HG02798 (cell line): Measurements from ENCODE around the gene ZNF17.
"Not testable (repeated sequence)": the region's sequence is repeated elsewhere in the genome, so short reads cannot be mapped to it uniquely, and the experiment has no call there.

Source experiments
- ATAC-seq: cut with Tn5 transposase; IDR thresholded peaks from one replicate; pipeline ENCODE4 v1.9.1; 2021; ENCODE audit warnings: mild to moderate bottlenecking; ENCODE audit not compliant: unreplicated experiment, poor library complexity

The ZNF17 gene

DNA sequence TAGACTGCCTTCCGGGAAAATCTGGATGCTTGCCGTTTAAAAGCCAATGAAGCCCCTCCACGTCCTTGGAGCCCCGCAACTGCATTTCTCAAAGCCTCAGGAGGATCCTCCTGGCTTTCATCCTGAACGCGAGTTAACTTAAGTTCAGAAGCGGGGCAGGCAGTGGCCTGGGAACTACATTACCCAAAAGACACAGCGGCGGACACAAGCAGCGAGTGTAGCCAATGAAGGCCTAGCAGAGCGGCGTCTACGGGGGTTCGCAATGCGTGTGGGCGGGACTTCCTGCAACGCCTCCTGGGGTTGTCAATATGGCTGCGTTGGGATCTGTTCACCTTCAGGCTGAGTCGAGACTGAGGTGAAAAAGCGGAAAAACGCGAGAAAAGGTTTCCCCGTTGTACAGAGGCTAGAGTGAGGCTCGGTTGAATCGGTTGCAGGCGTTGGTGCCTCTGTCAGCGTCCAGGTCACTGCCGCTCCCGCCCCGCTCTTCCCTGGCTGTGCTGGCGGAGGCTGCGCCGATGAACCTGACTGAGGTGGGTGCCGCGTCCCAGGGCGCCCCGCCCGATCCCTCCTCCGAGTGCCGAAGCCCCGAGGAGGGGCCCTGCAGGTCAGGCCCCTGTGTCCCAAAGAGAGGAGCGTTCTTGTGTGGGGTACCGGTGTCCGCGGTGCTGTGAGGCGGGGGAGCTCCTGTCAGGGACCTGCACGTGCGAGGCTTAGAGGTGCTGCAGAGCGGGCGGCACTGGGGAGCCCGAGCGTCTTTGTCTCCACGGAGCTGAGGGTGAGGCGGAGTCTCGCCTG lies at the start of gene ZNF17:
Gene ZNF17 (plus strand): TSS at position 285 of the 795 bp plus-strand sequence. CDS start 2,455 bp downstream, outside the sequence.
- peak; percentile 98 for ATAC-seq

DNA sequence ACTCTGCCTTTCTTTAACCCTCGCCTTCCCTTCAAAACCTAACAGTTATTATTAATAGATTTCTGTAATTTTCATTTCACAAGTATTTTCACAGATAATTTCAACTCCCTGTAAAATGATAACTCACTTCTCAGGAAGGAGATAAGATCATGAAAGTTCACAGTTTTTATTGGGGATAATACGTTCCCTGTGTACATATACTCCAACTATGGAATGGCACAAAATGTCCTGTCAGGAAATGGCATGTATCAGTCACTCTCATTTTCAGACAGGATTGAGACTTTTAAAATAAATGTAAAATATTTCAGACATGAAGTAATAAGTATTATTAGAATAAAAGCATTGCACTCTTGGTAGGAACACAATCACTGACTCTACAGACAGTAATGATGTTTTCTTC lies 48.5 kb upstream of the ZNF17 start:
- ATAC-seq = no peak

GRCh38 chr19:57362997-57363687 lies 47.8 kb upstream of the ZNF17 start, which contains the start of the genes TRAPPC2B and ZNF547:
TRAPPC2B (plus strand) TSS chr19:57363551; CDS start chr19:57364834, 1,283 bp downstream.
ZNF547 (plus strand) TSS chr19:57363551; CDS start chr19:57368556, 5,005 bp downstream.
- peak; percentile 95 for ATAC-seq

GRCh38 chr19:57363688-57364181 lies 47.2 kb upstream of the ZNF17 start:
- ATAC-seq = no peak

- ATAC-seq = no peak
Measured at GRCh38 chr19:57366776-57367175, 44.2 kb upstream of the ZNF17 start.

DNA sequence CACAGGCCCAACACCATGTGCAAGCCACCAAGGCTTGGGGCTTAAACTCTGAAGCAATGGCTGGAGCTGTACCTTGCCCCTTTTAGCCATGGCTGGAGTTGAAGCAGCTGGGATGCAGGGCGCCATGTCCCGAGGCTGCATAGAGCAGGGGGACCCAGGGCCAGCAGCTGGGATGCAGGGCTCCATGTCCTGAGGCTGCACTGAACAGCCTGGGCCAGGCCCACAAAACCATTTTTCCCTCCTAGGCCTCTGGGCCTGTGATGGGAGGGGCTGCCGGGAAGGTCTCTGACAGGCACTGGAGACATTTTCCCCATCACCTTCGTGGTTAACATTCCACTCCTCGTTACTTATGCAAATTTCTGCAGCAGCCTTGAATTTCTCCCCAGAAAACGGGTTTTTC lies 36.8 kb upstream of the ZNF17 start:
- no peak for ATAC-seq

- not testable (repeated sequence) for ATAC-seq
Measured at GRCh38 chr19:57374647-57375046, 36.3 kb upstream of the ZNF17 start.

DNA sequence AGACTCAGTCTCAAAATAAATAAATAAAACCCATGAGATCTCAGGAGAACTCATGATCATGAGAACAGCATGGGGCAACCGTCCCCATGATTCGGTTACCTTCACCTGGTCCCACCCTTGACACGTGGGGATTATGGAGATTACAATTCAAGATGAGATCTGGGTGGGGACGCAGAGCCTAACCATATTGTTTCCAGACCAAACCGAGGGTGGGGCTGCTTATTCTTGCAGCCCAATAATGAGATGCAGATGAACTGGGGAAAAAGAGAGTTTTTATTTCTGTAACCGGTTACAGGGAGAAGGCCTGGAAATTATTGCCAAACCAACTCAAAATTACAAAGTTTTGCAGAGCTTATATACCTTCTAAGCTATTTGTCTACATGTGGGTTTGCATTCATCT lies 34.8 kb upstream of the ZNF17 start:
- no peak for ATAC-seq

GRCh38 chr19:57377498-57378146 lies 33.3 kb upstream of the ZNF17 start:
- no peak for ATAC-seq

DNA sequence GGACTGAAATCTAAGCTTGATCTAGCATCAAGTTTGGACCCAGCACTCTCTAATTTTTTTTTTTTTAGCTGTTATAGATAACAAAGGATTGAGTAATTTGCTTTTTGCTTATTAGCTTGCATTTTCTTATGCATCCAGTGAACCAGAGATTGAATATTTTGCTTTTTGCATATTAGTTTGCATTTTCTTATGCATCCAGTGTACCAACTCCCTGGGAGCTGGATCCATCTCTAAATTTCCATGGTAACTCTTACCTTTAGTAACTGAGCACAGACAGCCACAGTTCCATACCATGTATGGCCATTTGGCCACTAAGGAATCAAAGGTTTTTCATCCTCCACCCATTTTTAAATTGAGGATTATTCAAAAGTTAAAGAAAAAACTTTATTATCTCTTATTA lies 30.0 kb upstream of the ZNF17 start:
- ATAC-seq = no peak

- ATAC-seq = no peak
Measured at GRCh38 chr19:57382806-57383488, 28.0 kb upstream of the ZNF17 start.

DNA sequence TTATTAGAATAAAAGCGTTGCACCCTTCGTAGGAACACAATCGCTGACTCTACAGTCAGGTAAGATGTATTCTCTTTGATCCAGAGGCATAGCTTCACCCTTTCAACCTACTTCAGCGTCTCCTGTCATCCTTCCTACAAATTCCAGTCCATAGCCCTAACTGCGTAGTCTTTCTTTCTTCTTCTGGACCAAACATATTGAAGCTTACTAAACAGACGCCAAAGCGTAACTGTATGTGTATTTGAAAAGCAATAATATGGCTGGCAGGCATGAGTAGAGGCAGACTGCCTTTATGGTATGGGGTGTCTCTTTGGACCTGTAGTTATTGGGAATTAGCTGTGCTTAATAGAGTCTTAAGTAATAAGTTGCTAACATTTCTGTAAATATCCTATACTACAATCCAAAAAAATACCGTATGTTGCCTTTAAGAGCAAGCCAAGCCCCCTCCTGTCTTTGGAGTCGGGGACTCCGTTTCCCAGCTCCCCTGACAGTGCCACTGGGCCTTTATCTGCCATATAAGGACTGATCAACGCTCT lies 21.7 kb upstream of the ZNF17 start:
- ATAC-seq = no peak

DNA sequence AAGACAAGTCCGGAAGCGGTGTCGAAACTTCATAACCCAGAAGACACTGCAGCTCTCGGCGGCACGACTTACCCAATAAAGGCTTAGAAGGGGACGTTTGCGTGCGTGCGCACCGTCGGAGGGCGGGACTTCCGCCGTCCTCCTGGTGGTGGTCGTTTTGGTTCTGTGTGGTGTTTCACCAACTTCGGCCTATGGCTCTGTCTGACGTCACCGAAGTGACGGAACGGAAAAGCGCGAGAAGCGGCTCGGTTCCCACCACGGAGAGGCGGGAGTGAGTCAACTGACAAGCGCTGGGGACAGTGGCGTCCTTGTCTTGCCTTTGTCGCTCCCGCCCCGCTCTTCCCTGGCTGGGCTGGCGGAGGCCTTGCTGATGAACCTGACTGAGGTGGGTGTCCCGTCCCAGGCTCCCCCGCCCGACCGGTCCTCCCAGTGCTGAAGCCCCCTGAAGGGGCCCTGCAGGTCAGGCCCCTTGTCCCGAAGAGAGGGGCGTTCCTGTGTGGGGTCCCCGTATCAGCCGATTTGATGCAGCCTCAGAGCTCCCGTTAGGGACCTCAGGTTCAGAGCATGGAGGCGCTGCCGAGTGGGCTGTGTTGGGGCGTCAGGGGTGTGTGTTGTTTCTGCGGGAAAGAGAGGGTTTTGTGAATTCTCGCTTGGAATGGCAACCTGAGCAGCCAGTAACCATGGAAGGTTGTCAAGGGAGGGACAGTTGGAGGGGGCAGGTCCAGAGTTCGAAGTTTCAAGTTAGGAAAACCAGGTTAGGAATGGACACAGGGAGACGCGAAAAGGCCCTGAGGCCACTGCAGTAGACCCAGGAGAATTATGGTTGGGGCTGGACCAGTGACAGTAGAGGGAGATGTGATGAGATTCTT lies 21.0 kb upstream of the ZNF17 start, which contains the start of gene ZNF548:
Gene ZNF548 (plus strand): TSS at position 125 of the 869 bp plus-strand sequence. CDS start 246 bp downstream, at position 371.
- ATAC-seq = peak; percentile 99

- no peak for ATAC-seq
Measured at GRCh38 chr19:57395710-57396109, 15.3 kb upstream of the ZNF17 start.

DNA sequence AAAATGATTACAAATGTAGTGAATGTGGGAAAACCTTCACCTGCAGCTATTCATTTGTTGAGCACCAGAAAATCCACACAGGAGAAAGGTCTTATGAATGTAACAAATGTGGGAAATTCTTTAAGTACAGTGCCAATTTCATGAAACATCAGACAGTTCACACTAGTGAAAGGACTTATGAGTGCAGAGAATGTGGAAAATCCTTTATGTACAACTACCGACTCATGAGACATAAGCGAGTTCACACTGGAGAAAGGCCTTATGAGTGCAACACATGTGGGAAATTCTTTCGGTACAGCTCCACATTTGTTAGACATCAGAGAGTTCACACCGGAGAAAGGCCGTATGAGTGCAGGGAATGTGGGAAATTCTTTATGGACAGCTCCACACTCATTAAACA lies 12.1 kb upstream of the ZNF17 start:
- ATAC-seq = no peak

- ATAC-seq = no peak
Measured at GRCh38 chr19:57403737-57404563, 7.0 kb upstream of the ZNF17 start.

DNA sequence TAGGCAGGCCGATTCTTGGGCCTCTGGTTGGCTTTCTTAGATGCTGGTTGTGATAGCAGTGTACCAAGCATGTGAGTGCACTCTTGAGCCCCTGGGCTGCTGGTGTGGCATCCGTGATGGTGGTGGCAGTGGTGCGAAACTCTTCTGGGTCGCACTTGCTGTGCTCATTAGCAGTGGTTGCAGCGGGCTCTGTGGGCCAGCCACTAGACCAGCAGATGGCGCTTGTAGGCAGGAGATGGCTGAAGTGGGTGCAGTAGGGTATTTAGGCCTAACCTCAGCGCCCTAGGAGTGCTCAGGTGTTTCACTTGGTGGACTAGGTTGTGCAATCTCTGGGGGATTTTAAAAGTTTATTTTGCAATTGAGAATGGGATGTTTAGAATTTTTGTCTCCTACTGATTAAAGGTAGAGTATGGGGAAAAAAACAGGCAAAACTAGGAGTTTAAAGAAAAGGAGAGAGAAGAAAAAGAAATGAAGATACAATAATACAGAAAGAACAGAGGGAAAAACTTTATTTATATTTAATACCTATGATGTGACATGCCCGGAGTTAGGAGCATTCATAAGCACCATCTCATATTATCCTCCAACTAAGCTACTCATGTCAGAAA lies 4.3 kb upstream of the ZNF17 start:
- ATAC-seq = peak; percentile 49

- ATAC-seq = no peak
Measured at GRCh38 chr19:57419439-57419838, 8.5 kb downstream of the ZNF17 start.
